GM21390 (cell line): ENCODE measurements around the gene PKIG.
A peak's percentile ranks its signal among the peaks of the same experiment; 100 is the strongest.

Experiments
- ATAC-seq: cut with Tn5 transposase; IDR thresholded peaks from one replicate; pipeline ENCODE4 v1.9.1; 2021; ENCODE audit not compliant: unreplicated experiment

PKIG gene

DNA sequence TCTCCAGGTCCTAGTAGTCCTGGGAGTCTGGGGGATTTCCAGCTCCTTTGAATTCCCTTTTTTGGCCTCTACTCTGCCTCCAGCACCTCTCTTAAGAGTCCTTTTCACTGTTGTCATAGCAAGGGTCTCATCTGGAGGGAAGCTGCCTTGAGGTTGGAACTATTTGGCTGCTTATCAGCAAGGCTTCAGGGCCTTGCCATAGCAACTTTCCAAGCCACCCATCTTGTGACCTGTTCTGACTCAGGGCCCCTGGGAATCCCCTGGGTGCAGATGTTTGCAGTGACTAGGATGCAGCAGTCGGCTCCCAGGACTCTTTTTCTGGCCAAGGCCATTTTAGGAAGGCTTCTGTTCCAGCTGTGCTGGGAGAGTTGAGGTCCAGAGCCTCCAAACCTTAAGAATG is 12.4 kb downstream of the PKIG start:
- no peak for ATAC-seq

- ATAC-seq, result no peak
Measured at GRCh38 chr20:44596010-44596409, 13.6 kb downstream of the PKIG start.

DNA sequence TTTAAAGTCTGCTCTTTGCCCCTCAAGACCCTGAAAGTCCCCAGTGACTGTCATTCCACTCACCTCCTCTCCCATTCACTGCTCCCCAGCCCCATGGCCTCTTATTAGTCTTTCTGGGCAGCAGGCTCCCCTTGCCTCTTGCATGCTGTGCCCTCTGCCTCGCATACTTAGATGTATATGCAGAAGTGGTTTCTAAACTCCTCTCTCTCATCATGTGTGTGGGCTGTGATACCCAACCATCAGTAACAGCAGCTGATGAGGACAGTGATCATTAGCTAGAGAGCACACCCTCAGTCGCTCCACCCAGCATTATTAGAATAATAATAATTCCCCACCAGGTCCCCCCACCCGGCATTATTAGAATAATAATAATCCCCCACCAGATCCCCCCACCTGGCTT is 14.5 kb downstream of the PKIG start:
- ATAC-seq, result no peak

DNA sequence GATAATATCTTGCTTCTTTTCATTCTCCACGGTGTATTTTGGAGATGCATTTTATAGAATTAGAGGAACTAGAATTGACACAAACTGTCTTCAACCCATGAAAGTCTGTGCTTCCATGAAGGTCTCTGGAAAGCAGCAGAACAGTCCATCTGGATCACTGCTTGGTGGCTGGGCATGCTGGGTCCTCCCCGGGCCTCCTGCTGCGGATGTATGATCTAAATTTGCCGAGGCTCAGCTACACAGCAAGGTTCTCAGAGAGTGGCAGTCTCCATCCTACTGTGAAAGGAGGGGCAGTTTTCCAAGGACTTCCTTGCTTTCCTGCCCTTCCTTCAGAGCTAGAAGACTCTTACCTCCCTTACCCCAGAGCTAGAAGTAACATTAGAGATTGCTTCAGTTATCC is 15.1 kb downstream of the PKIG start:
- no peak for ATAC-seq

GRCh38 chr20:44597930-44598329 is 15.6 kb downstream of the PKIG start:
- ATAC-seq, result no peak

DNA sequence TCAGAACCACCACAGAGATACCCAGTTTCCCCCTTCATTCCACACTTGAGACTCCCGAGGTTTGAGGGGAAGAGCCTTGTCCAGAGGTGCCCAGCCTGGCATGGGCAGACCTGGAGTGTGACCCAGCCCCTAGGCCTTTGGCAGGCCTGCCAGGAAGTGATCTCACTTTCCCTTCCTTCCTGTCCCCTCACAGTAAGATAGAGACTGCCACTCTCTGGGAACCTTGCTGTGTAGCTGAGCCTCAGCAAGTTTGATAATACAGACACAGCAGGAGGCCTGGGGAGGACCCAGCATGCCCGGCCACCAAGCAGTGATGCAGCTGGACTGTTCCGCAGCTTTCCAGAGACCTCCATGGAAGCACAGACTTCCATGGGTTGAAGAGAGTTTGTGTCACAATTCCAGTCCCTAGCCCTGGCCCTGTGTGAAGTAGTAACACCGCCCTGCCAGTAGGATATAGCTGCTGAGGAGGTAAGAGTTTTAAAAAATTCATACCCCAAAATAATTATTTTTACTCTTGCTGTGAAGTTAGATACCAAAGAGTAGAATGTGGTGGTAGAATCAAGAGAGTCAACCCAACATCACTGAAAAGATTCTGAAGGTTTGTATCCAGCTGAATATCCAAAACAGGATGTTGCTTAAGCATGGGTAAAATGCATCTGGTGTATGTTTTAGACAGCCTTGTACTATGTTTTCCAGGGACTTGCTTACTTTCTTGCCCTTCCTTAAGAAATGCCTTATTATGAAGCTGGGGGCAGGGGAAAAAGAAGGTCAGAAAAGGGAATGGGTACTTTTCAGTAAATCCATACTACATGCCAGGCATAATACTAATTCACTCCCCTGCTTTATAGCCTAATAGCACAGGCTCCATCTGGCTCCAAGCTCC is 16.3 kb downstream of the PKIG start:
- ATAC-seq, result peak; percentile 69

DNA sequence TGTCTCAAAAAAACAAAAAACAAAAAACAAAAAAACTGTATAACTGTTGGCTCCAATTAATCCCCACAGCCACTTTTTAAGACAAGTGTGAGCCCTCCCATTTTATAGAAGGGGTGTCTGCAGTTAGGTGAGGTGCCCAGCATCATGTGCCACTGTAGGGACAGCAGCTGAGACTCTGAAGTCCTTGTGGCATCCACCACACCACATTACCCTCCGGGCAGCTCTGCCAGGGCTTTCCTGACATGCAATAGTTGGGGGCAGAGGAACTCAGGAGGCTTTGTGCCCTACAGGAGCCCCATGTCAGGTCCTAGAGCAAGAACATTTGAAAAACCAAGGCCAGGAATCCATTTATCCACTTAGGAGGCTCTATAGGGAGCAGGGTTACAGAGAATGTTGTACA is 17.3 kb downstream of the PKIG start:
- no peak for ATAC-seq

- no peak for ATAC-seq
Measured at GRCh38 chr20:44600301-44600700, 17.9 kb downstream of the PKIG start.

DNA sequence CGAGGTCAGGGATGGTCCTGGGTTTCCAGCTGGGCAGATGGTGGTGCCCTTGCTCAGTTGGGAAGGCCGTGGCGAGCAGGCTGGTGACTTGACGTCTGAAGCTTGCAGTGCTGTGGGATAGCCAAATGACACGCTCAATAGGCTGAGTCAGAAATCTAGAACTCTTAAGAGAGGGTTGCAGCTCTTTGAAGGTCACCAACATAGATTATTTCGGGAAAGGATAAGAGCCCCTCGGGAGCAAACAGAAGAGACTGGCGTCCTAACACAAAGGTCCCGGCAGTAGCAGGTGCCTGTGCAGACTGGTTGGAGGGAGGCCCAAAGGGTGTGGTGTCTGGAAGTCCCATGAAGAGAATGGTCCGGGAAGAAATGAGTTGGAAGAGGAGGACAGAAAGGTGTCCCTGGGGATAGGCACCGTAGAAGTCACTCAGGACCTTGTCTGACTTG is 18.4 kb downstream of the PKIG start:
- no peak for ATAC-seq

DNA sequence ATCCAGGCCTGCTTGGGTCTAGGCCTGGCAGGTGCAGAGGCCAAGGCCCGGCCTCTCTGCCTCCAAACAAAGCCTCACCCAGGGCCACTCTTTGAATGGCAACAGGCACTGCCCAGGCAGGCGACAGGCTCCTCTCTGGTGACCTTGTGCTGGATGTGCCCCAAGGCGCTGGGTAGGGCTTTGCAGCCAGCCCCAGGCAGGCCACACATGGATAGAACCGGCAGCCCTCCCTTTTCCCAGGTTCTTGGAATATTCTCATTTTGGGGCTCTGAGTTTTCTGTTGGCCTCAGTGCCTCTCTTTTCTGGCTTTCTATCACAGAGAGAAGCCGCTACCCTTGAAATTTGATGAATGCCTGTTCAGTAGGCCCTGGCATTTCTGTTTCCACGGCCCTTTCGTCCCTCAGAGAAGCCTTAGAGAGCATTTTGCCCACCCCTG is 18.9 kb downstream of the PKIG start:
- ATAC-seq, result no peak

DNA sequence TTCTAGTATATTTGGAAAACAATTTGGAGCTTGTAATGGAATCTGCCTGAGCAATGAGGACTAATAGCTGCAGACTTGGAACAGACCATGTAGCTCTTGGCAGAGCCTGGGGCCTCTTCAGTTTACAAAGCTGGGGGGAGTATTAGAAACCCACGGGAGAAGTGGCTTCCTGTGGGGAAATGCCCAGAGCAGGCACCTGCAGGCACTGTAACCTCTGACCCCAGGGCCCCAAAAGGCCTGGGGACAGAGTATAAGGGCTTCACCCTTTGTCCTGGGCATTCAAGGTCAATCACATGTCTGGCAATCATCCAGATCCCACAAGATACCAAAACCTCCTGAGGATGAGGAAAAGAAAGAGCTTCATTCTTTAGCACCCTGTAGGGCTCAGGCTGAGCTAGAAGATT is 19.4 kb downstream of the PKIG start:
- ATAC-seq, result no peak

- ATAC-seq, result no peak
Measured at GRCh38 chr20:44603327-44603726, 20.9 kb downstream of the PKIG start.

DNA sequence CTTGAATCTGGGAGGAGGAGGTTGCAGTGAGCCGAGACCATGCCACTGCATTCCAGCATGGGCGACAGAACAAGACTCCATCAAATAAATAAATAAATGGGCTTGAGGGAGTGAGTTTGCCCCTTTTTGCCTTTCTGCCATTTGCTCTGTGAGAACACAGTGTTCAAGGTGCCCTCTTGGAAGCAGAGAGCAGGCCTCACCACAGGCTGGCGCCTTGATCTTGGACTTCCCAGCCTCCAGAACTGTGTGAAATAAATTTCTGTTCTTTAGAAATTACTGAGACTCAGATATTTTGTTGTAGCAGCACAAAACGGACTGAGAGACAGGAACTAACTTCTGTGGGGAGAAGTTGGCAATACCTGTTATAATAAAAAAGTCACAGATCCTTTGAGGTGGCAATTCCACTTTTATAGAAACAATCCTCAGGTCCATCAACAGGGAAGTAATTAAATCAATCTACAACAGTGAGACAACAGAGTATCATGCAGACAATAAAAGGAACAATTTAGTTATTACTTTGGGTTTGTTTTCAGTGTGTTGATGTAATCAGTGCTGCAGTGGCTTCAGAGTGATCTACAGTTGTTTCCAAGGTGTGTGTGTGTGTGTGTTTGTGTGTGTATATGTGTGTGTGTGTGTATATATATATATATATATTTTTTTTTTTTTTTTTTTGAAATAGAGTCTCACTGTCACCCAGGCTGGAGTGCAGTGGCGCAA is 24.5 kb downstream of the PKIG start:
- ATAC-seq, result no peak

DNA sequence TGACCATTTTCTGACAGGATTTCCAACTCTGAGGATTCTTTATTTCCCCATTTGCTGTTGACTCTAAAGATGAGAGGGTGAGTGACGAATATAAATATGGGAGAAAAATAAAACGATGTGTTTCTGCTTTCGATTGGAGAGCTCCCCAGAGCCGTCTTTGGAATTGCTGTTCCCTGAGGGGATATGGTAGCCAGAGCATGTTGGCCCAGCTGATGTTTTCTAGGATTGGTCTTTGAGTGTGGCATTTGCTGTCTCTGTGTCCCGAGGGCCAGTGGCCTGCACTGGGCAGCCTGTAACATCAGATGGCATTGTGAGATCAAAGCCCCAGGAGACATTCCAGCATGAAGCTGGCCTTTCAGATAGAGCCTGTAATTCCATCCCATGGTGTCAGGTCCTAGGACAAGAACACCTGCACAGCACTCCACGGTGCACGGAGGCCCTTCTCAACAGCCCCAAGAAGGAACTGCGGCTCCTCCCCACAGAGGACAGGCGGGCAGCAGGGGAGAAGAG is 26.7 kb downstream of the PKIG start:
- ATAC-seq, result no peak

DNA sequence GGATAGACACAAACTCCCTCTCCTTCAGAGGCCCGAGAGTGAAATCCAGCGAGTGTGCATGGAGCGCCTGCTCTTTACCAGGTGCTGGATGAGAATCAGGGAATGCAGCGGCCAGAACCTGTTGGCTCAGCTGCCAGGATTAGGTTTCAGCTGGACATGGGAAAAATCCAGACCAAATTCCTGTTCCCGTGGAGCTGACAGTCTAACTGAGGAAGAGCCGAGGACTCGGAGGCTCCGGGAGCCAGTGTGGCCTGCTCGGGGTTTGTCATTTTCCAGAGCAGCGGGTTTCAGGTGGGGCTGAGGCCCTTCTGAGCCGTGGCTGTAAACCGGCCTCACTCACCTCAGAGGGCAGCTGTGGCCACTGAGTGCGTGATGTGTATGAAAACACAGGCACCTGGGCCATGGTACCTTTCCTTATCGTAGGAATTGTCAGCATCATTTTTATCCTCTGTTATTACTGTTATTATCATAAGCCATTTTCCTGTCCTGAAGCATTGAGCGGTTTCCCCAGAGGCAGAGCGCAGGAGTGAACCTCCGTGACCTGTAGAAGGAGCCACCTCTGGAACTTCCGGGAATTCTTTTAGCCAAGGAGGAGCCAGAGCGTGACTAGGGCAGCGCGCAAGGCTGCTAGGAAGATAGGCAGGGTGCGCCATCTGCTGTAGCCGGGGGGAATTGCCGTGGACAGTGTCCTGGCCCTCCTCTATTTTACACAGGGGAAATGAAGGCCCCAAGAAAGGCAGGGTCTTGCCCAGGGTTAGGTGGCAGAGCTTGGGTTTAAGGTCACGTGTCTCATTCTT is 27.3 kb downstream of the PKIG start:
- peak; percentile 84 for ATAC-seq

- no peak for ATAC-seq
Measured at GRCh38 chr20:44610313-44610962, 28.1 kb downstream of the PKIG start.

- no peak for ATAC-seq
Measured at GRCh38 chr20:44613575-44613974, 31.2 kb downstream of the PKIG start.

- no peak for ATAC-seq
Measured at GRCh38 chr20:44614525-44614924, 32.1 kb downstream of the PKIG start.

DNA sequence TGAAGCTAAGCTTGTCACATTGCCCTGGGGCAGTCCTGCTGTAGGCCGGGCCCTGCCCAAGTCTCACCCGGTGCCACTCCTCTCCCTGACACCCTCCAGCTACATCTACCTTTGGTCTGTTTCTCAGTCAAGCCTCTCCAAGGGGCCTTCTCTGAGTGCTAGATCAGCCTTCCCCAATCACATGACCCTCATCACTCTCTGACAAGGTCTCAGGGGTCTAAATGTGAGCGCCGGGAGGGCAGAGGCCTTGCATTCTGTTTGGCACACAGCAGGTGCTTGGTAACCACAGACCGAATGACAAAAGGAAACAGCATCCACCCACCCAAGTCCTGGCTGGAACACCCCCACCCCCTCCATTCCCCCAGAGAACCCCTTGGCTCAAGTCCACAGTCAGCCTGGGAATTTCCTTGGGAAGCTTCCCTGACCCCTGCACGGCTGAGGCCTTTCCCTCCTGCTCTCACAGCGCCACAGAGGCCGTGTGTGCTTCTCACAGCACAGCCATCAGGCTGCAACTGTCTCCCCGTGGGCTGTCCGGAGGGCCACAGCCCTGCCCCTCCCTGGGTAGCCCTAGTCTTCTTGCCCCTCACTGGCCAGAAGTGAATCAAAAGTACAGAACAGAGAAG is 32.9 kb downstream of the PKIG start:
- no peak for ATAC-seq

GRCh38 chr20:44615876-44616603 is 33.7 kb downstream of the PKIG start:
- ATAC-seq, result no peak
